Smooth muscle cell (in vitro differentiated cells): ENCODE results near the gene CAPN5. TPM values are rescaled to one million over a fixed set of nuclear protein-coding genes. Genes with fewer than 3 reads are reported as not detected.

ENCODE experiments used
- DNase-seq: peaks from one replicate; lab custom pipeline; 2025; ENCODE audit not compliant: unreplicated experiment; lab: John Stamatoyannopoulos, UW
- H2AFZ ChIP-seq: fragments of 200-600 bp; sonication (generic); 2 replicates; pipeline ENCODE4 v1.6.0; 2016; ENCODE audit warnings: antibody characterized with exemption, low read depth, mild to moderate bottlenecking
- H3F3A ChIP-seq: fragments of 200-600 bp; sonication (generic); 2 replicates; pipeline ENCODE4 v1.6.0; 2017; ENCODE audit warnings: antibody characterized with exemption, low read depth
- H3K27ac ChIP-seq: fragments of 200-600 bp; sonication (generic); 2 replicates; pipeline ENCODE4 v1.5.1; 2016; ENCODE audit warnings: low read depth, mild to moderate bottlenecking
- H3K27me3 ChIP-seq: fragments of 200-600 bp; sonication (generic); 2 replicates; pipeline ENCODE4 v1.6.1; 2016; ENCODE audit warnings: low read depth, mild to moderate bottlenecking
- H3K36me3 ChIP-seq: fragments of 200-600 bp; sonication (generic); 2 replicates; pipeline ENCODE4 v1.5.1; 2016; ENCODE audit warnings: low read depth
- H3K4me1 ChIP-seq: fragments of 200-600 bp; sonication (generic); 2 replicates; pipeline ENCODE4 v1.5.1; 2016; ENCODE audit warnings: low read depth
- H3K4me2 ChIP-seq: fragments of 200-600 bp; sonication (generic); 2 replicates; pipeline ENCODE4 v1.6.0; 2016; ENCODE audit warnings: mild to moderate bottlenecking
- H3K4me3 ChIP-seq: fragments of 200-600 bp; sonication (generic); 2 replicates; pipeline ENCODE4 v1.5.1; 2016; ENCODE audit warnings: mild to moderate bottlenecking
- H3K79me2 ChIP-seq: fragments of 200-600 bp; sonication (generic); 2 replicates; pipeline ENCODE4 v1.6.0; 2016; ENCODE audit warnings: low read depth, mild to moderate bottlenecking
- H3K9ac ChIP-seq: fragments of 200-600 bp; sonication (generic); 2 replicates; pipeline ENCODE4 v1.6.0; 2016; ENCODE audit warnings: low read depth
- H3K9me3 ChIP-seq: fragments of 200-600 bp; sonication (generic); replicated peaks from 2 replicates; pipeline ENCODE4 v1.5.1; 2016; ENCODE audit warnings: low read depth
- H4K20me1 ChIP-seq: fragments of 200-600 bp; sonication (generic); 2 replicates; pipeline ENCODE4 v1.6.0; 2016; ENCODE audit warnings: low read depth
- WGBS: methylation state at CpG from one replicate; pipeline ENCODE4 v1.1.7; 2016; ENCODE audit warnings: low lambda C conversion rate; 5-methylcytosine and 5-hydroxymethylcytosine counted together
- polyA plus RNA-seq: library from polyadenylated mRNA; unstranded; fragments of >200 nt; fragmentation: Nextera tagmentation; extraction: Ambion mirVana; gene quantifications from 2 replicates; pipeline ENCODE4 v1.2.1, GENCODE V29; 2016
- total RNA-seq: library from RNA; depleted of rRNA; stranded (reverse); fragments of >200 nt; gene quantifications from 2 replicates; pipeline ENCODE4 v1.2.3, GENCODE V29; 2014
- TF ChIP-seq, protein P1 (sequence below): fragments of 200-600 bp; sonication (generic); IDR thresholded peaks from 2 replicates; pipeline ENCODE4 v1.5.1; 2017; ENCODE audit warnings: borderline replicate concordance, mild to moderate bottlenecking, antibody characterized with exemption; ENCODE audit not compliant: insufficient read depth, poor library complexity, severe bottlenecking

CAPN5 gene
- total and polyA plus RNA-seq, 2 experiments from 2014 or later = 15.5 to 23.1 TPM

DNA sequence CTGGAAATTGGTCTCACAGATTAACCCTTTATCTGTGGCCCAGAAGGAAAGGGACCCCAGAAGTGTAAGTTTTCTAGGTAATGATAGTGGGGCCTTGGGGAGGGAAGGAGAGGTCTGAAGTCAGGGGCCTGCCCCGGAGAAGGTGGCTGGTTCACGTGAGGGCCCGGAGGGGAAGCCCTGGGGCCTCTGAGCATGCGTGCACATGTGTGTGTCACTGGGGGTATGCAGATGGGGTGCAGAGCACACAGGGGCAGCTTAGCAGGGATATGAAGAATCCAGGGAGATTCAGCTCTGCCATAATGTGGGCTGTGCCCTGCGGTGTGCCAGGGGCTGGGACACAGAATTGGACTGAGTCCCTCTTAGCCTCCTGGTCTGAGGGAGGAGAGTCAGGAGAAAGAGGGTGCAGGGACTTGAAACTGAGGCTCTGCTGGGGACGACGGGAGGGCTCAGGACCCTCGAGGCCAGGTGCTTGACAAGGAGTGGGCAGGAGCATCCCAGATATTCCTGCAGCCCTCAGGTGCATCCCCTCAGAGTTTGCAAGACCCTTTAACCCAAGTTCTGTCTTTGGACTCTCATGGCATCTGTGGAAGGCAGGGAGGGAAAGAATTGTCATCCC, 76.7 kb downstream of the CAPN5 start:
- Histone ChIP-seq H3K4me2 (no peak overlapping the region), H3K27me3 (no peaks in the 10 kb centered on the region), H3K36me3 (no peaks in the 10 kb centered on the region), H3K79me2 (no peaks in the 10 kb centered on the region), H3K9me3 (no peaks in the 10 kb centered on the region), H3K4me1 (peaks cover 19% of the 10 kb centered on the region), H3F3A (no peaks in the 10 kb centered on the region), H3K9ac (no peak overlapping the region), H3K27ac (no peak overlapping the region), H2AFZ (no peak overlapping the region), H3K4me3 (no peak overlapping the region), H4K20me1 (no peaks in the 10 kb centered on the region)
- no peak for DNase-seq
- TF ChIP-seq, protein P1, sequence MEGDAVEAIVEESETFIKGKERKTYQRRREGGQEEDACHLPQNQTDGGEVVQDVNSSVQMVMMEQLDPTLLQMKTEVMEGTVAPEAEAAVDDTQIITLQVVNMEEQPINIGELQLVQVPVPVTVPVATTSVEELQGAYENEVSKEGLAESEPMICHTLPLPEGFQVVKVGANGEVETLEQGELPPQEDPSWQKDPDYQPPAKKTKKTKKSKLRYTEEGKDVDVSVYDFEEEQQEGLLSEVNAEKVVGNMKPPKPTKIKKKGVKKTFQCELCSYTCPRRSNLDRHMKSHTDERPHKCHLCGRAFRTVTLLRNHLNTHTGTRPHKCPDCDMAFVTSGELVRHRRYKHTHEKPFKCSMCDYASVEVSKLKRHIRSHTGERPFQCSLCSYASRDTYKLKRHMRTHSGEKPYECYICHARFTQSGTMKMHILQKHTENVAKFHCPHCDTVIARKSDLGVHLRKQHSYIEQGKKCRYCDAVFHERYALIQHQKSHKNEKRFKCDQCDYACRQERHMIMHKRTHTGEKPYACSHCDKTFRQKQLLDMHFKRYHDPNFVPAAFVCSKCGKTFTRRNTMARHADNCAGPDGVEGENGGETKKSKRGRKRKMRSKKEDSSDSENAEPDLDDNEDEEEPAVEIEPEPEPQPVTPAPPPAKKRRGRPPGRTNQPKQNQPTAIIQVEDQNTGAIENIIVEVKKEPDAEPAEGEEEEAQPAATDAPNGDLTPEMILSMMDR = no peak
- 94% methylated on average over 8 of the region's 8 CpGs for WGBS

DNA sequence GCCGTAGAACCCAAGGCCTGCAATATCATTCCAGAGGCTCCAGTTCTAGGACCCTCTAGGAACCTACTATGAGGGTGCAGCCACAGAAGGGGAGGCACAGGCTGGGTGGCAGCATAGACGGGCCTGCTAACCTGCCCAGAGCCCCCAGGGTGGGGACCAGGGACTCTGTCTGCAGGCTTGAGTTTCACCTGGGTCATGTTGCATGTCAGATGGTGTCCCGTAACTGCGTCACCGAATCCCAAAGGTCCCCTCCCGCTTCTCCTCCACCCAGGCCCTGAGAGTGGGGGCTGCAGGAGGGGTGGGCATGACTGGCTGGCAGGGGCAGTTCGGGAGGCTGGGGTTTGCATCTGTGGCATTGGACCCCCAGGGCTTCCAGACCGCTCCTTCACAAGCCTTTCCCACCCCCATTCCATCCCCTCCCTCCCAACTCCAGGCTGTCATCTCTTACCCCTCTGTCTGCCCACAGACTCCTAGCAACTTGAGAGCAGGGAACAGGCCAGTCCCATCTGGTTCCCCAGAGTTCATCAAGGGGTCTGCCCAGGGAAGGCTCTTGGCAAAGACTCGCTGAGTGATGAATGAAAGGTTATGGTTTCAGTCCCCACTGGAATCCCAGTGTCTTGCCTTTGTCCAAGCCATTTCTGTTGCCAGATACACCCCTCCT, 77.6 kb downstream of the CAPN5 start:
- 93% methylated on average over 9 of the region's 9 CpGs for WGBS
- Histone ChIP-seq H2AFZ (no peak overlapping the region), H3F3A (no peaks in the 10 kb centered on the region), H3K9ac (no peak overlapping the region), H3K79me2 (no peaks in the 10 kb centered on the region), H4K20me1 (no peaks in the 10 kb centered on the region), H3K27ac (no peak overlapping the region), H3K9me3 (no peaks in the 10 kb centered on the region), H3K4me2 (no peak overlapping the region), H3K4me1 (peaks cover 25% of the 10 kb centered on the region), H3K36me3 (no peaks in the 10 kb centered on the region), H3K27me3 (no peaks in the 10 kb centered on the region), H3K4me3 (no peak overlapping the region)
- no peak for DNase-seq
- TF ChIP-seq, protein P1 = no peak

DNA sequence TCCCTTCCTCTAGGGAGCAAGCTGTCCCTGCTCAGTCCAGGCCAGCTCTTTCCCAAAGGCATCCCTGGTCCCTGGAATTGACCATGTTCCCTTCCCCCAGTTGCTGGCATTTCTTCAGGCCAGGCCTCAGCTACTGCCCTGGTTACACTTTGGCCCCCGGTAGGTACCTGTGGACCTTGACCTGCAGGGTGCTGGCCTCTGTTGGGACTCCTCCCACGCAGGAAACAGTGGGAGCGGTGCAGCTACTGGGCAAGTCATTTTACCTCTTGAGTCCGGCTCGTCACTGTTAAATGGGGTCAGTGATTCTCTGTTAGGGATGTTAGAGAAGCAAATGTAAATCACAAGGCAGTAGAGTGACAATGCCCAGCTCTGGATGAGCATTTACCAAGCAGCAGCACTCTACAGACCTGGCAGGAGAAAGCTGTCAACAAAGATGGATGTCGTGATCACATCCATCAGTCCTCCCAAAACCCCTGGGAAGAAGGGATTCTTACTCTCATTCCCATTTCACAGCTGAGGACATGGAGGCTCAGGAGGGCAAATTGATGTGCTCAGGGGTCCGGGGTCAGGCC, 78.2 kb downstream of the CAPN5 start:
- H3K4me2 ChIP-seq = no peak overlapping the region
- WGBS = 91% methylated on average over 7 of the region's 7 CpGs
- H3K79me2 ChIP-seq = no peaks in the 10 kb centered on the region
- no peak overlapping the region for H3K27ac ChIP-seq
- no peaks in the 10 kb centered on the region for H4K20me1 ChIP-seq
- no peaks in the 10 kb centered on the region for H3K27me3 ChIP-seq
- no peak overlapping the region for H3K9ac ChIP-seq
- H3K4me1 ChIP-seq = peaks cover 23% of the 10 kb centered on the region
- TF ChIP-seq, protein P1 = no peak
- no peaks in the 10 kb centered on the region for H3K36me3 ChIP-seq
- no peak overlapping the region for H2AFZ ChIP-seq
- no peaks in the 10 kb centered on the region for H3F3A ChIP-seq
- DNase-seq = no peak
- H3K9me3 ChIP-seq = no peaks in the 10 kb centered on the region
- no peak overlapping the region for H3K4me3 ChIP-seq
